Vagina (tissue), 2 donors: Measurements from ENCODE around the gene HAGH. TPM values are rescaled to one million over a fixed set of nuclear protein-coding genes. Genes with fewer than 3 reads are reported as not detected.

Source experiments
- DNase-seq, 2 donors: peaks; one replicate each; pipeline ENCODE4 v3.0.0-alpha.2; 2017; ENCODE audit errors: extremely low spot score in 2 of 2
- H3K27ac ChIP-seq: fragments of 200-600 bp; sonication (generic); one replicate; pipeline ENCODE4 v1.5.1; 2019
- H3K27me3 ChIP-seq: fragments of 200-600 bp; sonication (generic); one replicate; pipeline ENCODE4 v1.5.1; 2019
- H3K36me3 ChIP-seq, 2 donors: fragments of 200-600 bp; sonication (generic); one replicate each; pipeline ENCODE4 v1.5.1; 2017 to 2019
- H3K4me1 ChIP-seq: fragments of 200-600 bp; sonication (generic); one replicate; pipeline ENCODE4 v1.5.1; 2019
- H3K4me3 ChIP-seq, 2 donors: fragments of 200-600 bp; sonication (generic); 1 replicate in 1 of 2; 2 replicates in 1 of 2; pipeline ENCODE4 v1.5.1; 2016 to 2019
- H3K9me3 ChIP-seq: fragments of 200-600 bp; sonication (generic); one replicate; pipeline ENCODE4 v1.5.1; 2019
- POLR2A ChIP-seq, 2 donors: fragments of 450-650 bp; IDR thresholded peaks; one replicate each; pipeline ENCODE4 v1.6.1; 2017; ENCODE audit warnings: antibody characterized with exemption in 2 of 2, mild to moderate bottlenecking in 2 of 2, moderate library complexity in 2 of 2
- POLR2AphosphoS5 ChIP-seq, 2 donors: sonication (generic); formaldehyde crosslinking; IDR thresholded peaks; one replicate each; pipeline ENCODE4 v1.9.0; 2017; ENCODE audit warnings: antibody characterized with exemption in 2 of 2, mild to moderate bottlenecking in 2 of 2, low read depth in 1 of 2; ENCODE audit not compliant: insufficient read depth in 1 of 2
- intact Hi-C: fragments of 100-400 bp; cut with DNase I; formaldehyde crosslinking; loops from one replicate; pipeline ENCODE4 v1.15.1; 2023
- total RNA-seq: library from RNA; depleted of rRNA; stranded (reverse); fragments of >200 nt; gene quantifications from one replicate; pipeline ENCODE4 v1.2.3, GENCODE V29; 2016
- TF ChIP-seq, protein P1 (sequence below), 3 experiments: fragments of 450-650 bp in 2 of 3; fragments of 200-600 bp in 1 of 3; sonication (generic) in 1 of 3; IDR thresholded peaks; one replicate each; pipeline ENCODE4 v1.5.1; 2017 to 2019; ENCODE audit warnings: antibody characterized with exemption in 3 of 3, mild to moderate bottlenecking in 2 of 3, moderate library complexity in 2 of 3

Gene HAGH
- total RNA-seq, 1 donor from 2014 or later: 71.5 TPM

- Histone ChIP-seq H3K36me3 (peaks cover 0 to 25% of the 10 kb centered on the region in 2 donors), H3K27me3 (no peaks in the 10 kb centered on the region)
- intact Hi-C loops: loop anchor here (5.0 kb wide), 1 partner anchor 67 kb away; the partner anchor contains the start of gene MAPK8IP3
These were observed 52.8 kb downstream of the HAGH start for GRCh38 chr16:1773703-1774447.

DNA sequence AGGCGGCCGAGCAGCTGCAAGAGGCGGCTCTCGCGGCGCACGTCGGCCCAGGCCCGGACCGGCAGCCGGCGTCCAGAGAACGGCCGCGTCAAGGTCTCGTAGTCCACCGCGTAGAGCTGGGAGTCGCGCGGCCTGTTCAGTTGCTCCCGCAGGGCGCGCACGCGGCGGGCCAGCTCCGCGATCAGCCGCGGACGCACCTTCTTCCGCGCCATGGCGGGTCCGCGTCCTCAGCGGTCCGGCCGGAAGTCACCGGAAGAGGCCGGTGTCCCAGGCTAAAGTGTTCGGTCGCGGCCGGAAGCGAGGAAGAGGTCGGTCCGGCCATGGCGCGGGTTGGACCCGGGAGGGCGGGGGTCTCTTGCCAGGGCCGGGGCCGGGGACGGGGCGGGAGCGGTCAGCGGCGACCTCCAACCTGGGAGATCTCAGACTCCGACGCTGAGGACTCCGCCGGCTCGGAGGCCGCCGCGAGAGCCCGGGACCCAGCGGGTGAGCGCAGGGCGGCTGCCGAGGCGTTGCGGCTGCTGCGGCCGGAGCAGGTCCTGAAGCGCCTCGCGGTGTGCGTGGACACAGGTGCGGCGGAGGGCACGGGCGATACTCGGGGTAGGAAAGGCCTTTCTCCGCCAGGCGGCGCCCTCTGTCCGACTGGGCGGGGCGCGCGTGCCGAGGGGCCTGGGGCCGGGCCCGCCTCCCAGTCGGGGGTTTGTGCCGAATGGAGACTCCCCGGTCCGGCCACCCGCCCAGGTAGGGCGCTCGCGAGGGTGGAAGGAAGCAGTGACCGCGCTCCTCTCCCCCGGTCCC is 53.5 kb downstream of the HAGH start, which contains the start of gene MRPS34:
Gene MRPS34, minus strand, starts transcription at position 227 of the 795 bp plus-strand sequence. Its CDS starts 15 bp downstream, at position 212.
- intact Hi-C loops: loop anchor here (5.0 kb wide), 1 partner anchor 66 kb away; the partner anchor contains the start of gene MAPK8IP3

More at GRCh38 chr16:1773703-1774447, 52.8 kb downstream of the HAGH start:
- TF ChIP-seq POLR2A (IDR thresholded peaks at IDR 0.05) (no peak), POLR2AphosphoS5 (IDR thresholded peaks at IDR 0.05; ENCODE audit: insufficient read depth in 1 of 2, low read depth in 1 of 2) (no peak)
- TF ChIP-seq, protein P1, sequence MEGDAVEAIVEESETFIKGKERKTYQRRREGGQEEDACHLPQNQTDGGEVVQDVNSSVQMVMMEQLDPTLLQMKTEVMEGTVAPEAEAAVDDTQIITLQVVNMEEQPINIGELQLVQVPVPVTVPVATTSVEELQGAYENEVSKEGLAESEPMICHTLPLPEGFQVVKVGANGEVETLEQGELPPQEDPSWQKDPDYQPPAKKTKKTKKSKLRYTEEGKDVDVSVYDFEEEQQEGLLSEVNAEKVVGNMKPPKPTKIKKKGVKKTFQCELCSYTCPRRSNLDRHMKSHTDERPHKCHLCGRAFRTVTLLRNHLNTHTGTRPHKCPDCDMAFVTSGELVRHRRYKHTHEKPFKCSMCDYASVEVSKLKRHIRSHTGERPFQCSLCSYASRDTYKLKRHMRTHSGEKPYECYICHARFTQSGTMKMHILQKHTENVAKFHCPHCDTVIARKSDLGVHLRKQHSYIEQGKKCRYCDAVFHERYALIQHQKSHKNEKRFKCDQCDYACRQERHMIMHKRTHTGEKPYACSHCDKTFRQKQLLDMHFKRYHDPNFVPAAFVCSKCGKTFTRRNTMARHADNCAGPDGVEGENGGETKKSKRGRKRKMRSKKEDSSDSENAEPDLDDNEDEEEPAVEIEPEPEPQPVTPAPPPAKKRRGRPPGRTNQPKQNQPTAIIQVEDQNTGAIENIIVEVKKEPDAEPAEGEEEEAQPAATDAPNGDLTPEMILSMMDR (IDR thresholded peaks at IDR 0.05): no peak
- H3K4me1 ChIP-seq: peaks cover 45% of the 10 kb centered on the region
- no peaks in the 10 kb centered on the region for H3K9me3 ChIP-seq
- H3K4me3 ChIP-seq: peak overlapping the region; percentile 82
- peak overlapping the region; percentile 90 for H3K27ac ChIP-seq
- no peak for DNase-seq

GRCh38 chr16:1772362-1772907 is 54.2 kb downstream of the HAGH start, which contains the start of gene EME2:
TSS of gene EME2 (plus strand) at chr16:1772810. CDS start at chr16:1773228, 418 bp downstream.
- TF ChIP-seq POLR2A (IDR thresholded peaks at IDR 0.05) (no peak), POLR2AphosphoS5 (IDR thresholded peaks at IDR 0.05; ENCODE audit: insufficient read depth in 1 of 2, low read depth in 1 of 2) (no peak)
- TF ChIP-seq, protein P1 (IDR thresholded peaks at IDR 0.05): no peak
- Histone ChIP-seq H3K9me3 (no peaks in the 10 kb centered on the region), H3K27ac (peak within 1 kb of the TSS; percentile 90), H3K4me1 (peaks cover 45% of the 10 kb centered on the region), H3K36me3 (peaks cover 0 to 28% of the 10 kb centered on the region in 2 donors), H3K4me3 (peak within 1 kb of the TSS; percentile 82), H3K27me3 (no peaks in the 10 kb centered on the region)
- DNase-seq: no peak
- intact Hi-C loops: loop anchor here (5.0 kb wide), 1 partner anchor 65 kb away; the partner anchor contains the start of gene MAPK8IP3

More for the DNA sequence above, 53.5 kb downstream of the HAGH start, which contains the start of gene MRPS34:
- DNase-seq: no peak
- H3K4me3 ChIP-seq: peak within 1 kb of the TSS; percentile 82
- no peaks in the 10 kb centered on the region for H3K9me3 ChIP-seq
- H3K36me3 ChIP-seq: peaks cover 0 to 28% of the 10 kb centered on the region in 2 donors
- peak within 1 kb of the TSS; percentile 90 for H3K27ac ChIP-seq
- H3K27me3 ChIP-seq: no peaks in the 10 kb centered on the region
- peaks cover 45% of the 10 kb centered on the region for H3K4me1 ChIP-seq
- peak; percentile 52 to 73 for TF ChIP-seq POLR2AphosphoS5 (IDR thresholded peaks at IDR 0.05; ENCODE audit: insufficient read depth in 1 of 2, low read depth in 1 of 2)
- TF ChIP-seq, protein P1 (IDR thresholded peaks at IDR 0.05): peak; percentile 36 to 81 (median 51)
- peak in 1 of 2 donors; percentile 45 for TF ChIP-seq POLR2A (IDR thresholded peaks at IDR 0.05)

GRCh38 chr16:1771864-1772361 is 54.7 kb downstream of the HAGH start:
- H3K27ac ChIP-seq: peak overlapping the region; percentile 90
- H3K9me3 ChIP-seq: no peaks in the 10 kb centered on the region
- peak overlapping the region; percentile 82 for H3K4me3 ChIP-seq
- peaks cover 0 to 27% of the 10 kb centered on the region in 2 donors for H3K36me3 ChIP-seq
- H3K27me3 ChIP-seq: no peaks in the 10 kb centered on the region
- TF ChIP-seq, protein P1 (IDR thresholded peaks at IDR 0.05): no peak
- TF ChIP-seq POLR2AphosphoS5 (IDR thresholded peaks at IDR 0.05; ENCODE audit: insufficient read depth in 1 of 2, low read depth in 1 of 2): no peak
- no peak for TF ChIP-seq POLR2A (IDR thresholded peaks at IDR 0.05)
- peaks cover 45% of the 10 kb centered on the region for H3K4me1 ChIP-seq
- intact Hi-C loops: loop anchor here (5.0 kb wide), 1 partner anchor 65 kb away; the partner anchor contains the start of gene MAPK8IP3
- DNase-seq: no peak
